ENCODE results near the gene EIF4A3. TPM values are rescaled to one million over a fixed set of nuclear protein-coding genes. Genes with fewer than 3 reads are reported as not detected.

The EIF4A3 gene
- total RNA-seq, 6 donors from 2014 or later, result 48.2 to 86.2 (median 61.8) TPM

- TF ChIP-seq POLR2AphosphoS5 (IDR thresholded peaks at IDR 0.05) (peak; percentile 59 to 74), EP300 (IDR thresholded peaks at IDR 0.05) (peak in 1 of 4 donors; percentile 80), CTCF (IDR thresholded peaks at IDR 0.05) (no peak), POLR2A (IDR thresholded peaks at IDR 0.05) (no peak)
- Histone ChIP-seq H3K9me3 (no peaks in the 10 kb centered on the region), H3K4me3 (peak overlapping the region in 3 of 4 donors; percentile 2 to 31 (median 20)), H3K27me3 (no peaks in the 10 kb centered on the region), H3K4me1 (peaks cover 17 to 28% (median 26%) of the 10 kb centered on the region in 4 donors), H3K36me3 (no peaks in the 10 kb centered on the region), H3K27ac (peak overlapping the region in 3 of 4 donors; percentile 2 to 55 (median 47))
- DNase-seq, result peak; percentile 85 to 87
- WGBS, 2 donors, result 59 to 68% methylated on average over 18 of the region's 18 CpGs
- peak; percentile 54 to 71 for ATAC-seq (ENCODE audit: low FRiP score in 2 of 2)
Observed at GRCh38 chr17:80187515-80187941, 40.6 kb upstream of the EIF4A3 start.

GRCh38 chr17:80187090-80187489 is 40.2 kb upstream of the EIF4A3 start:
- DNase-seq (no peak), ATAC-seq (ENCODE audit: low FRiP score in 2 of 2) (peak in 1 of 2 donors; percentile 49)
- H3K9me3 ChIP-seq, result no peaks in the 10 kb centered on the region
- H3K27me3 ChIP-seq, result no peaks in the 10 kb centered on the region
- H3K27ac ChIP-seq, result peak overlapping the region in 3 of 4 donors; percentile 2 to 55 (median 47)
- WGBS, 2 donors, result 68 to 75% methylated on average over 16 of the region's 16 CpGs
- no peaks in the 10 kb centered on the region for H3K36me3 ChIP-seq
- peaks cover 13 to 28% (median 23%) of the 10 kb centered on the region in 4 donors for H3K4me1 ChIP-seq
- H3K4me3 ChIP-seq, result peak overlapping the region in 3 of 4 donors; percentile 2 to 31 (median 20)
- TF ChIP-seq EP300 (IDR thresholded peaks at IDR 0.05), result no peak
- no peak for TF ChIP-seq CTCF (IDR thresholded peaks at IDR 0.05)
- no peak for TF ChIP-seq POLR2AphosphoS5 (IDR thresholded peaks at IDR 0.05)
- TF ChIP-seq POLR2A (IDR thresholded peaks at IDR 0.05), result no peak

- no peak for ATAC-seq (ENCODE audit: low FRiP score in 2 of 2)
- Histone ChIP-seq H3K27ac (no peak overlapping the region), H3K4me1 (peaks cover 7 to 17% (median 16%) of the 10 kb centered on the region in 4 donors), H3K4me3 (no peak overlapping the region), H3K9me3 (no peaks in the 10 kb centered on the region), H3K36me3 (no peaks in the 10 kb centered on the region), H3K27me3 (no peaks in the 10 kb centered on the region)
- 79 to 84% methylated on average over 7 to 9 of the region's 9 CpGs for WGBS, 2 donors
- no peak for DNase-seq
- TF ChIP-seq POLR2A (IDR thresholded peaks at IDR 0.05), result no peak
- TF ChIP-seq EP300 (IDR thresholded peaks at IDR 0.05), result no peak
- no peak for TF ChIP-seq POLR2AphosphoS5 (IDR thresholded peaks at IDR 0.05)
- no peak for TF ChIP-seq CTCF (IDR thresholded peaks at IDR 0.05)
Observed at GRCh38 chr17:80185968-80186367, 39.0 kb upstream of the EIF4A3 start.

- DNase-seq (peak in 1 of 2 donors; percentile 48), ATAC-seq (ENCODE audit: low FRiP score in 2 of 2) (no peak)
- H3K9me3 ChIP-seq, result no peaks in the 10 kb centered on the region
- no peaks in the 10 kb centered on the region for H3K36me3 ChIP-seq
- TF ChIP-seq POLR2AphosphoS5 (IDR thresholded peaks at IDR 0.05) (no peak), EP300 (IDR thresholded peaks at IDR 0.05) (no peak), CTCF (IDR thresholded peaks at IDR 0.05) (no peak), POLR2A (IDR thresholded peaks at IDR 0.05) (no peak)
- no peaks in the 10 kb centered on the region for H3K27me3 ChIP-seq
- no peak overlapping the region for H3K27ac ChIP-seq
- no peak overlapping the region for H3K4me3 ChIP-seq
- WGBS, 2 donors, result 92 to 93% methylated on average over 6 to 10 of the region's 10 CpGs
- peaks cover 7 to 17% (median 15%) of the 10 kb centered on the region in 4 donors for H3K4me1 ChIP-seq
Observed at GRCh38 chr17:80184423-80184714, 37.4 kb upstream of the EIF4A3 start.
